Ishikawa (cell line): ENCODE measurements around the gene ARMC2.

ENCODE experiments used
- EGR1 ChIP-seq: IDR thresholded peaks from 2 replicates; pipeline ENCODE4 v1.6.1; 2012
- EP300 ChIP-seq: IDR thresholded peaks from 2 replicates; pipeline ENCODE4 v1.6.1; 2012; ENCODE audit warnings: borderline replicate concordance
- RAD21 ChIP-seq: IDR thresholded peaks from 2 replicates; pipeline ENCODE4 v1.6.1; 2012; ENCODE audit warnings: low read depth
- TAF1 ChIP-seq: IDR thresholded peaks from 2 replicates; pipeline ENCODE4 v1.6.1; 2012; ENCODE audit warnings: low read depth, mild to moderate bottlenecking
- TCF12 ChIP-seq: IDR thresholded peaks from 2 replicates; pipeline ENCODE4 v1.6.1; 2012; ENCODE audit warnings: low read depth
- TEAD4 ChIP-seq: IDR thresholded peaks from 2 replicates; pipeline ENCODE4 v1.6.1; 2012
- YY1 ChIP-seq: IDR thresholded peaks from 2 replicates; pipeline ENCODE4 v1.6.1; 2012; ENCODE audit warnings: low read depth
- TF ChIP-seq, protein P1 (sequence below): IDR thresholded peaks from 2 replicates; pipeline ENCODE4 v1.6.1; 2012
- TF ChIP-seq, protein P2 (sequence below): IDR thresholded peaks from 2 replicates; pipeline ENCODE4 v1.6.1; 2012; ENCODE audit warnings: low read depth, mild to moderate bottlenecking

DNA sequence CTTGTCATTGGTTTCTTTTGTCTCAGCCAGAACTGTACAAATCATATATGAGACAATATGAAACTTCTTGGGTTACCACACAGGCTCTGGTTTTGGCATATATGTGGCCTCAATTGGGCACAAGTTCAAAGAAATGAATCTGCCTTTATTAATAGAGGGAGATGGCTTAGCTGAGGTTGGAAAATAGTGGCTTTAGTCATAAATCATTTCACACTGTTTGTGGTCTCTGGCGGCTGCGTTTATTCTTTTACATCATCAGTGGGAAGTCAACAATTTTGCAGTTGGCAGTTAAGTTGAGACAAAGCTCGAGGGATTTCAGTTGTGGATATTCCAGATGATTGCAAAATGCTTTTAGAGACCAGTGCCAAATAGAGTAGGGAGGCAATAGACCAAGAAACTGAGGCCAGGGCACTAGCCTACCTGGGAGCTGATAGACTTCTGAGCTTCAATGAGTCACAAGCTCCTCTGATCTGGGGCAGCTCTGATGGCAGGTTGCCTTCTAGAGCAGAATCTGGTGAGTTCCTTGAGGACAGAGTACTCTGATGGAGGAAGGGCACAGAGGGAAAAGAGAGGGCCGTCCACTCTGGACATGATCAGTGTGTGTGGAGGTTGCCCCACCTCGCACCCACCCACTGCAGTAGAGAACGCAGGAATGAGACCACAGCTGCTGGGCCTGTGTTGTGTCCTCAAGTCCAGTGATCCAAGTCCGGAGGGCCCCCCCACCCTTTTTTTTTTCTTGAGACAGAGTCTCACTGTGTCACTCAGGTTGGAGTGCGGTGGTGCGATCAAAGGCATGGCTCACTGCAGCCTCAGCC is 73.5 kb downstream of the ARMC2 start:
- no peak for TF ChIP-seq TCF12
- no peak for TF ChIP-seq TAF1
- TF ChIP-seq EGR1: no peak
- no peak for TF ChIP-seq YY1
- TF ChIP-seq EP300: no peak
- TF ChIP-seq RAD21: no peak
- TF ChIP-seq, protein P1, sequence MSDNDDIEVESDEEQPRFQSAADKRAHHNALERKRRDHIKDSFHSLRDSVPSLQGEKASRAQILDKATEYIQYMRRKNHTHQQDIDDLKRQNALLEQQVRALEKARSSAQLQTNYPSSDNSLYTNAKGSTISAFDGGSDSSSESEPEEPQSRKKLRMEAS: no peak
- TF ChIP-seq, protein P2, sequence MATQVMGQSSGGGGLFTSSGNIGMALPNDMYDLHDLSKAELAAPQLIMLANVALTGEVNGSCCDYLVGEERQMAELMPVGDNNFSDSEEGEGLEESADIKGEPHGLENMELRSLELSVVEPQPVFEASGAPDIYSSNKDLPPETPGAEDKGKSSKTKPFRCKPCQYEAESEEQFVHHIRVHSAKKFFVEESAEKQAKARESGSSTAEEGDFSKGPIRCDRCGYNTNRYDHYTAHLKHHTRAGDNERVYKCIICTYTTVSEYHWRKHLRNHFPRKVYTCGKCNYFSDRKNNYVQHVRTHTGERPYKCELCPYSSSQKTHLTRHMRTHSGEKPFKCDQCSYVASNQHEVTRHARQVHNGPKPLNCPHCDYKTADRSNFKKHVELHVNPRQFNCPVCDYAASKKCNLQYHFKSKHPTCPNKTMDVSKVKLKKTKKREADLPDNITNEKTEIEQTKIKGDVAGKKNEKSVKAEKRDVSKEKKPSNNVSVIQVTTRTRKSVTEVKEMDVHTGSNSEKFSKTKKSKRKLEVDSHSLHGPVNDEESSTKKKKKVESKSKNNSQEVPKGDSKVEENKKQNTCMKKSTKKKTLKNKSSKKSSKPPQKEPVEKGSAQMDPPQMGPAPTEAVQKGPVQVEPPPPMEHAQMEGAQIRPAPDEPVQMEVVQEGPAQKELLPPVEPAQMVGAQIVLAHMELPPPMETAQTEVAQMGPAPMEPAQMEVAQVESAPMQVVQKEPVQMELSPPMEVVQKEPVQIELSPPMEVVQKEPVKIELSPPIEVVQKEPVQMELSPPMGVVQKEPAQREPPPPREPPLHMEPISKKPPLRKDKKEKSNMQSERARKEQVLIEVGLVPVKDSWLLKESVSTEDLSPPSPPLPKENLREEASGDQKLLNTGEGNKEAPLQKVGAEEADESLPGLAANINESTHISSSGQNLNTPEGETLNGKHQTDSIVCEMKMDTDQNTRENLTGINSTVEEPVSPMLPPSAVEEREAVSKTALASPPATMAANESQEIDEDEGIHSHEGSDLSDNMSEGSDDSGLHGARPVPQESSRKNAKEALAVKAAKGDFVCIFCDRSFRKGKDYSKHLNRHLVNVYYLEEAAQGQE: no peak
- TF ChIP-seq TEAD4: no peak
